HG02885 (cell line): Measurements from ENCODE around the gene ITPR2.

ENCODE experiments used
- ATAC-seq: cut with Tn5 transposase; IDR thresholded peaks from one replicate; pipeline ENCODE4 v1.9.1; 2021; ENCODE audit warnings: mild to moderate bottlenecking; ENCODE audit not compliant: unreplicated experiment, poor library complexity

Gene ITPR2

GRCh38 chr12:26295001-26295400 lies 538.0 kb downstream of the ITPR2 start:
- no peak for ATAC-seq

- ATAC-seq, result no peak
These were observed 539.4 kb downstream of the ITPR2 start for GRCh38 chr12:26293612-26294011.

GRCh38 chr12:26292596-26292995 lies 540.4 kb downstream of the ITPR2 start:
- no peak for ATAC-seq

- no peak for ATAC-seq
These were observed 542.4 kb downstream of the ITPR2 start for GRCh38 chr12:26290565-26290964.

GRCh38 chr12:26287671-26288381 lies 545.2 kb downstream of the ITPR2 start:
- no peak for ATAC-seq
